Esophagus muscularis mucosa (tissue), 3 donors: Measurements from ENCODE around the gene ACSF3.

Experiments
- CTCF ChIP-seq, 3 experiments: fragments of 200-600 bp in 2 of 3; fragments of 450-650 bp in 1 of 3; sonication (generic) in 2 of 3; IDR thresholded peaks; one replicate each; pipeline ENCODE4 v1.5.1; 2017 to 2019; ENCODE audit warnings: antibody characterized with exemption in 3 of 3, mild to moderate bottlenecking in 2 of 3, moderate library complexity in 1 of 3
- POLR2A ChIP-seq: fragments of 450-650 bp; IDR thresholded peaks from one replicate; pipeline ENCODE4 v1.6.1; 2017; ENCODE audit warnings: antibody characterized with exemption, moderate library complexity, mild to moderate bottlenecking, low read depth

- no peak for TF ChIP-seq POLR2A
- TF ChIP-seq CTCF (IDR thresholded peaks at IDR 0.05), result no peak
Measured at GRCh38 chr16:89129378-89129777, 35.7 kb downstream of the ACSF3 start.
